CD14-positive monocyte (primary cell): ENCODE results near the gene TXNIP. TPM values are rescaled to one million over a fixed set of nuclear protein-coding genes. Genes with fewer than 3 reads are reported as not detected.

Source experiments
- DNase-seq, 3 donors: peaks; one replicate each; pipeline ENCODE4 v3.0.0-alpha.2; 2011 to 2022
- H2AFZ ChIP-seq: 2 replicates; pipeline ENCODE4 v1.6.0; 2012; ENCODE audit warnings: mild to moderate bottlenecking, low read depth, low read length, inconsistent platforms; ENCODE audit not compliant: insufficient read depth, poor library complexity, severe bottlenecking
- H3K27ac ChIP-seq, 2 donors: 1 replicate in 1 of 2; 2 replicates in 1 of 2; pipeline ENCODE4 v1.5.1; 2012 to 2013; ENCODE audit warnings: low read length in 2 of 2, control low read depth in 1 of 2, inconsistent platforms in 1 of 2, low read depth in 1 of 2, mild to moderate bottlenecking in 1 of 2
- H3K27me3 ChIP-seq, 2 donors: one replicate each; pipeline versions ENCODE4 v1.6.0 to v1.6.1; 2011 to 2013; ENCODE audit warnings: low read length in 2 of 2; ENCODE audit not compliant: control insufficient read depth in 2 of 2, insufficient read depth in 2 of 2
- H3K36me3 ChIP-seq, 2 donors: replicated peaks in 1 of 2; 1 replicate in 1 of 2; 2 replicates in 1 of 2; pipeline versions ENCODE4 v1.5.1 to v1.6.1; 2012 to 2013; ENCODE audit warnings: low read length in 2 of 2, control low read depth in 1 of 2, inconsistent platforms in 1 of 2, mild to moderate bottlenecking in 1 of 2; ENCODE audit not compliant: insufficient read depth in 2 of 2, control insufficient read depth in 1 of 2
- H3K4me1 ChIP-seq, 2 donors: 1 replicate in 1 of 2; 2 replicates in 1 of 2; pipeline versions ENCODE4 v1.5.1 to v1.6.1; 2012 to 2013; ENCODE audit warnings: low read length in 2 of 2, control low read depth in 1 of 2, inconsistent platforms in 1 of 2, mild to moderate bottlenecking in 1 of 2, moderate library complexity in 1 of 2; ENCODE audit not compliant: insufficient read depth in 2 of 2, control insufficient read depth in 1 of 2
- H3K4me2 ChIP-seq: replicated peaks from 2 replicates; pipeline ENCODE3; 2012; ENCODE audit warnings: low read length, moderate library complexity, mild to moderate bottlenecking; ENCODE audit not compliant: poor library complexity, severe bottlenecking; ENCODE audit errors: extremely low read depth
- H3K4me3 ChIP-seq, 3 experiments: fragments of 200-600 bp in 1 of 3; sonication (generic) in 1 of 3; replicated peaks in 1 of 3; 1 replicate in 2 of 3; 2 replicates in 1 of 3; pipeline ENCODE4 v1.5.1; 2011 to 2013; ENCODE audit warnings: low read length in 3 of 3, mild to moderate bottlenecking in 3 of 3, control low read depth in 2 of 3, low read depth in 2 of 3, inconsistent platforms in 1 of 3, moderate library complexity in 1 of 3
- H3K79me2 ChIP-seq: 2 replicates; pipeline ENCODE4 v1.6.0; 2012; ENCODE audit warnings: mild to moderate bottlenecking, control low read depth, inconsistent platforms, low read length, moderate library complexity; ENCODE audit not compliant: insufficient read depth
- H3K9ac ChIP-seq: 2 replicates; pipeline ENCODE4 v1.6.0; 2017; ENCODE audit warnings: low read length, mild to moderate bottlenecking; ENCODE audit not compliant: insufficient read depth, poor library complexity, severe bottlenecking
- H3K9me3 ChIP-seq, 2 donors: replicated peaks in 1 of 2; 1 replicate in 1 of 2; 2 replicates in 1 of 2; pipeline versions ENCODE4 v1.5.1 to v1.6.1; 2012 to 2013; ENCODE audit warnings: low read length in 2 of 2, control low read depth in 1 of 2; ENCODE audit not compliant: control insufficient read depth in 1 of 2, insufficient read depth in 1 of 2
- H4K20me1 ChIP-seq: 2 replicates; pipeline ENCODE4 v1.6.0; 2012; ENCODE audit warnings: mild to moderate bottlenecking, low read length, control low read depth, moderate library complexity; ENCODE audit not compliant: insufficient read depth
- H3K27ac Mint-ChIP-seq, 7 donors: one replicate each; pipeline ENCODE4 v1.8.0; 2020; ENCODE audit warnings: mild to moderate bottlenecking in 7 of 7, mixed read lengths in 7 of 7, moderate library complexity in 6 of 7, inconsistent platforms in 2 of 7
- H3K27me3 Mint-ChIP-seq, 3 donors: one replicate each; pipeline ENCODE4 v1.8.0; 2021 to 2022; ENCODE audit warnings: low read depth in 3 of 3, mild to moderate bottlenecking in 3 of 3, mixed read lengths in 3 of 3, moderate library complexity in 3 of 3, inconsistent platforms in 1 of 3
- H3K36me3 Mint-ChIP-seq, 2 donors: one replicate each; pipeline ENCODE4 v1.8.0; 2020; ENCODE audit warnings: mixed read lengths in 2 of 2, inconsistent platforms in 1 of 2, mild to moderate bottlenecking in 1 of 2
- H3K4me1 Mint-ChIP-seq: one replicate; pipeline ENCODE4 v1.8.0; 2020; ENCODE audit warnings: mild to moderate bottlenecking, mixed read lengths
- H3K4me3 Mint-ChIP-seq, 2 donors: one replicate each; pipeline ENCODE4 v1.8.0; 2020; ENCODE audit warnings: mild to moderate bottlenecking in 2 of 2, mixed read lengths in 2 of 2, moderate library complexity in 1 of 2
- H3K9me3 Mint-ChIP-seq, 7 donors: one replicate each; pipeline ENCODE4 v1.8.0; 2020 to 2022; ENCODE audit warnings: mixed read lengths in 7 of 7, mild to moderate bottlenecking in 6 of 7, moderate library complexity in 6 of 7, inconsistent platforms in 2 of 7
- WGBS: methylation state at CpG from one replicate; pipeline ENCODE4 v1.1.5; 2013; ENCODE audit warnings: missing lambda C conversion rate; ENCODE audit not compliant: insufficient coverage; 5-methylcytosine and 5-hydroxymethylcytosine counted together
- intact Hi-C, 2 donors: fragments of 100-400 bp; cut with micrococcal nuclease; formaldehyde crosslinking; loops; one replicate each; pipeline versions ENCODE4 v1.15.0 to v1.15.1; 2023
- polyA plus RNA-seq, 3 donors: library from polyadenylated mRNA; depleted of rRNA in 1 of 3; unstranded in 2 of 3; stranded (reverse) in 1 of 3; fragments of 300-500 nt in 2 of 3; fragments of >200 nt in 1 of 3; fragmentation: Illumina TruSeq in 2 of 3; gene quantifications; 1 replicate in 2 of 3; 2 replicates in 1 of 3; pipeline ENCODE4 v1.2.3, GENCODE V29; 2012 to 2021
- TF ChIP-seq, protein P1 (sequence below): fragments of 200-600 bp; IDR thresholded peaks from one replicate; pipeline ENCODE4 v1.8.0; 2022; ENCODE audit warnings: antibody characterized with exemption, mild to moderate bottlenecking

The TXNIP gene
- polyA plus RNA-seq, 3 donors = 640 to 3,778 (median 844) TPM

DNA sequence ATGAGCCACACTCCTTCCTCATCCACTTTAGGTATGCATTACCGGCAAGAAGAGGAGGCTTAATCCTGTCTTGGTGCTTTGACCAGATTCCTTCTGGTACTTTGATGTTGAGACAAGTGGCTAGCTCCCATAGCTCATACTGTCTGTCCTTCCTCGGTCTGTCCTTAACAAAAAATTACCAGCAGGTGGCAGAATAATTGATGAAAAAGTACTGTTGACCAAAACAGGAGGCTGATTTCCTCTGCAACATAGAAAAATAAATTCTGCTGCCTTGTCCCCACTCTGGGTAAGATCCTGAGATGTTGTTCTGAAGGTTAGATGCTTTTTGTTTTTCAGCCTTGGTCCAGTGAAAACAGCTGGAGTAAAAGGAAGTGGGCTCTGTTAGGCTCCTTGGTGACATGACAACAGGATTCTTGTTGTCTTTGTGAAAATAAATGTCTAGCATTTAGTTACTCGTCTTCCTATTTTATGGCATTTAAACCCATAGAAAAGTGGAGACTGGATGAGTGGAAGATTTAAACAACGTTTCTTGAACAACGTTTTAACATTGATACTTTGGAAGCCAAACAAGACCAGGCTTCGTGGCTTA, 36.3 kb upstream of the TXNIP start:
- no peaks in the 10 kb centered on the region for H3K36me3 ChIP-seq
- Mint-ChIP-seq H3K9me3 (peaks cover 0 to 2% (median 0%) of the 10 kb centered on the region in 7 donors), H3K4me1 (peaks cover 31% of the 10 kb centered on the region), H3K27ac (no peak overlapping the region), H3K27me3 (peaks cover 2 to 19% (median 3%) of the 10 kb centered on the region in 3 donors), H3K36me3 (no peaks in the 10 kb centered on the region), H3K4me3 (no peak overlapping the region)
- no peaks in the 10 kb centered on the region for H4K20me1 ChIP-seq
- H3K27ac ChIP-seq = no peak overlapping the region
- TF ChIP-seq, protein P1, sequence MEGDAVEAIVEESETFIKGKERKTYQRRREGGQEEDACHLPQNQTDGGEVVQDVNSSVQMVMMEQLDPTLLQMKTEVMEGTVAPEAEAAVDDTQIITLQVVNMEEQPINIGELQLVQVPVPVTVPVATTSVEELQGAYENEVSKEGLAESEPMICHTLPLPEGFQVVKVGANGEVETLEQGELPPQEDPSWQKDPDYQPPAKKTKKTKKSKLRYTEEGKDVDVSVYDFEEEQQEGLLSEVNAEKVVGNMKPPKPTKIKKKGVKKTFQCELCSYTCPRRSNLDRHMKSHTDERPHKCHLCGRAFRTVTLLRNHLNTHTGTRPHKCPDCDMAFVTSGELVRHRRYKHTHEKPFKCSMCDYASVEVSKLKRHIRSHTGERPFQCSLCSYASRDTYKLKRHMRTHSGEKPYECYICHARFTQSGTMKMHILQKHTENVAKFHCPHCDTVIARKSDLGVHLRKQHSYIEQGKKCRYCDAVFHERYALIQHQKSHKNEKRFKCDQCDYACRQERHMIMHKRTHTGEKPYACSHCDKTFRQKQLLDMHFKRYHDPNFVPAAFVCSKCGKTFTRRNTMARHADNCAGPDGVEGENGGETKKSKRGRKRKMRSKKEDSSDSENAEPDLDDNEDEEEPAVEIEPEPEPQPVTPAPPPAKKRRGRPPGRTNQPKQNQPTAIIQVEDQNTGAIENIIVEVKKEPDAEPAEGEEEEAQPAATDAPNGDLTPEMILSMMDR = peak; percentile 57
- no peak overlapping the region for H3K9ac ChIP-seq
- H2AFZ ChIP-seq = no peak overlapping the region
- intact Hi-C loops = no loop called here
- DNase-seq = peak in 2 of 3 donors; percentile 35 to 36
- H3K4me2 ChIP-seq = no peak overlapping the region
- H3K27me3 ChIP-seq = no peaks in the 10 kb centered on the region
- no peaks in the 10 kb centered on the region for H3K79me2 ChIP-seq
- 65% methylated on average over 4 of the region's 6 CpGs for WGBS
- H3K4me1 ChIP-seq = peaks cover 28 to 32% of the 10 kb centered on the region in 2 donors
- H3K9me3 ChIP-seq = no peaks in the 10 kb centered on the region
- H3K4me3 ChIP-seq = no peak overlapping the region

DNA sequence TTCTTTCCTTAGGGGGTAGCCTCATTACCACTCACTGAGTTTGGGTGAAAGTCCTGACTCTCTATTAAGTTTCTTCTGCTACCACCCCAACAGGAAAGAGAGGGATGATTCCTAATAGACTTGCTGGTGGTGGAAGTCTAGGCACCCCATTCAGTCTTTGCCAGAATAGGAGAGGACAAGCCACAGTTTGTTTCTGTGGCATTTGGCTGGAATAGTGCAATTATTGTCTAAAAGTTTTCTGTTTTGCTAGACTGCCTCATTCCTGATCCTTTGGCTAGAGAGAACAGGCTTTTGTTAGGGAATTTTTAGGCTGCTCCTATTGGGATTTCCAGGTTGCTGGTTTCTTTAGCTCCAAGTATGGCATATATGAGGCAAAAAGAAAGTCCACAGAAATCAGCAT, 35.1 kb upstream of the TXNIP start:
- Histone ChIP-seq H3K4me2 (no peak overlapping the region), H4K20me1 (no peaks in the 10 kb centered on the region), H3K27ac (no peak overlapping the region), H3K4me1 (peaks cover 16 to 20% of the 10 kb centered on the region in 2 donors), H3K4me3 (no peak overlapping the region), H2AFZ (no peak overlapping the region), H3K9me3 (no peaks in the 10 kb centered on the region), H3K36me3 (no peaks in the 10 kb centered on the region), H3K9ac (no peak overlapping the region), H3K27me3 (no peaks in the 10 kb centered on the region), H3K79me2 (no peaks in the 10 kb centered on the region)
- no peaks in the 10 kb centered on the region for H3K36me3 Mint-ChIP-seq
- peaks cover 7 to 14% (median 9%) of the 10 kb centered on the region in 3 donors for H3K27me3 Mint-ChIP-seq
- no peak overlapping the region for H3K27ac Mint-ChIP-seq
- H3K9me3 Mint-ChIP-seq = peaks cover 0 to 2% (median 0%) of the 10 kb centered on the region in 7 donors
- peaks cover 18% of the 10 kb centered on the region for H3K4me1 Mint-ChIP-seq
- H3K4me3 Mint-ChIP-seq = no peak overlapping the region
- DNase-seq = no peak
- TF ChIP-seq, protein P1 = no peak
- intact Hi-C loops = no loop called here
